Skeletal muscle satellite cell (primary cell): ENCODE results near the gene SYNJ1.

ENCODE experiments used
- H3K27me3 ChIP-seq: 2 replicates; pipeline ENCODE4 v1.7.0; 2013; ENCODE audit warnings: low read length; ENCODE audit not compliant: control insufficient read depth, insufficient read depth
- H3K36me3 ChIP-seq: 2 replicates; pipeline ENCODE4 v1.7.0; 2013; ENCODE audit warnings: mild to moderate bottlenecking, control low read depth, low read length; ENCODE audit not compliant: insufficient read depth
- H3K4me1 ChIP-seq: 2 replicates; pipeline ENCODE4 v1.7.0; 2013; ENCODE audit warnings: low read length; ENCODE audit not compliant: control insufficient read depth, insufficient read depth
- H3K4me2 ChIP-seq: 2 replicates; pipeline ENCODE4 v1.7.0; 2013; ENCODE audit warnings: mild to moderate bottlenecking, low read length
- H3K4me3 ChIP-seq: 2 replicates; pipeline ENCODE4 v1.7.0; 2013; ENCODE audit warnings: low read length
- H3K9ac ChIP-seq: 2 replicates; pipeline ENCODE4 v1.7.0; 2013; ENCODE audit warnings: mild to moderate bottlenecking, low read depth, low read length, moderate library complexity
- H3K9me3 ChIP-seq: replicated peaks from 2 replicates; pipeline ENCODE4 v1.7.0; 2013; ENCODE audit warnings: mild to moderate bottlenecking, control low read depth, low read length

SYNJ1 gene

DNA sequence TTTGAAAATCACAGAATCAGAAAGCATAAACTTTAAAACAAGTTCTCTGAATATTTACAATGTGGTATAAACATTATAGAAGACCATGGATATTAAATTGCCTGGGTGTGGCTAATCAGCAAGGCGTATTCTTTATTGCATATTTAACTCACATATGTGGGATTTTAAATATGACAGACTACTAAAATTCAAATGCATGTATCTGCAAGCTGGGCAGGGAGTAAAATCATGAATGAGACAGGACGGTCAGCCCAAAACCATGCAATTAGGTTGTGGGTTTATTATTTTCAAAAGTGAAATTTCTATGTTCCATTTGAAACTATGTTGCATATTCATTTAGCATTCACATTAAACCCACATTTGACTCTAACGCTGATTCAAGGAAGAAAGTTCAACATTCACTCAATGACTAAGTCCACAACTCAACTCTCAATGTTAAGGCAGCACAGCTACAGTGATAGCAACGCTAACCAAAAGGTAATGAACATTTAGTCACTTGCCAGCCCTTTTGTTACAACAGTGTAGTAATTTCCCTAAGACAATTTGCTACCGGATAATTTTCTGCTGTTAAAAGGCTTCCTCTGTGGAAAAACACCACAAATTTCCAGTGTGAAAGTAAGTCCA is 6.3 kb upstream of the SYNJ1 start:
- Histone ChIP-seq H3K4me1 (no peaks in the 10 kb centered on the region), H3K4me3 (no peak overlapping the region), H3K9ac (no peak overlapping the region), H3K27me3 (no peaks in the 10 kb centered on the region), H3K36me3 (peaks cover 47% of the 10 kb centered on the region), H3K4me2 (no peak overlapping the region), H3K9me3 (no peaks in the 10 kb centered on the region)

DNA sequence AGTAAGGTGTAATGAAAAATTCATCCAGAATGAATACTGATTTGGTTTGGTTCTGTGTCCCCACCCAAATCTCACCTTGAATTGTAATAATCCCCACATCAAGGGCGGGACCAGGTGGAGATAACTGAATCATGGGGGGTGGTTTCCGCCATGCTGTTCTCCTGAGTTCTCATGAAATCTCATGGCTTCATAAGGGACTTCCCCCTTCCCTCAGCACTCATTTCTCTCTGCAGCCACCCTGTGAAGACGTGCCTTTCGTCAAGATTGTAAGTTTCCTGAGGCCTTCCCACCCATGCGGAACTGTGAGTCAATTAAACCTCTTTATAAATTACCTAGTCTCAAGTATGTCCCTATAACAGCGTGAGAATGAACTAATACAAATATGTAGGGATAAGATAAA is 5.5 kb upstream of the SYNJ1 start:
- Histone ChIP-seq H3K4me3 (no peak overlapping the region), H3K9ac (no peak overlapping the region), H3K27me3 (no peaks in the 10 kb centered on the region), H3K4me2 (no peak overlapping the region), H3K36me3 (peaks cover 42% of the 10 kb centered on the region), H3K9me3 (no peaks in the 10 kb centered on the region), H3K4me1 (no peaks in the 10 kb centered on the region)

DNA sequence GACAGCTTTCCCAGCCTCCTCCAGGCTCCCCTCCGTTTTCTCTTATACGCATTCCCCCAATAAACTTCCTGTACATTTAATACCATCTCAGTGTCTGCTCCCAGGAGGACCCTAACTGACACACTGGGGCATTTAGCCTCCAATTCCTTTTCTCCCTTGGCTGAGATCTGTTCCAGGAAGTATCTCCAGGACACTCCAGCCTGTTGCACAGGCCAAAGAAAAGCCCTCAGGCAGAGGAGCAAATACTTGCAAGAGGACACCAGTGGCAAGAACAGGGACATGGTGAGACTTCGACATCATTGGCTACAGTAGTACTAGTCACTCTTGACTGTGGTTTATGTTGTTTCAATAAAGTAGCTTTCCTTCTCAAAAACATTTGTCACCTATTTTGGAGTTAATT is 4.7 kb upstream of the SYNJ1 start:
- H3K27me3 ChIP-seq, result no peaks in the 10 kb centered on the region
- no peak overlapping the region for H3K4me2 ChIP-seq
- H3K9ac ChIP-seq, result no peak overlapping the region
- H3K4me3 ChIP-seq, result no peak overlapping the region
- no peaks in the 10 kb centered on the region for H3K4me1 ChIP-seq
- no peaks in the 10 kb centered on the region for H3K9me3 ChIP-seq
- peaks cover 38% of the 10 kb centered on the region for H3K36me3 ChIP-seq

DNA sequence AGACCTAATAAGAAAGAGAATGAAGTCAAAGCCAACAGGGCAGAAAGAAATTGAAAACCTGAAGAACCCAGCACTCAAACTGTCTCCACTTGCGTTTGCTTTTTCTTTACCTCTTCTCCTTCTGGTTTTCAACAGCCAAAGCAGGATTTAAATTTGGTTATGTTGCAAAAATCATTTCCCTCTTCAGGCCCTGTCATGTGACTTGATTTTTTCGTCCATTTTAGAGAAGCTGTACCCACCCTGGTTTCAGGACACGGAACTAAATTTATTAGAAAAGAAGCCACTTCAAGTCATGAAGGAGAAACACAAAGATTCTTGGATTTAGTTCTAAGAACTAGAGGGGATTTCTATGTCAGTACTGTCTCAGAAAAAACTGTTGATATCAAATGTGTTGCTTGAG is 1.0 kb upstream of the SYNJ1 start:
- H3K4me3 ChIP-seq, result peak overlapping the region; percentile 85
- peaks cover 9% of the 10 kb centered on the region for H3K36me3 ChIP-seq
- H3K4me1 ChIP-seq, result peaks cover 6% of the 10 kb centered on the region
- H3K9me3 ChIP-seq, result no peaks in the 10 kb centered on the region
- H3K9ac ChIP-seq, result no peak overlapping the region
- peak overlapping the region; percentile 81 for H3K4me2 ChIP-seq
- H3K27me3 ChIP-seq, result no peaks in the 10 kb centered on the region

DNA sequence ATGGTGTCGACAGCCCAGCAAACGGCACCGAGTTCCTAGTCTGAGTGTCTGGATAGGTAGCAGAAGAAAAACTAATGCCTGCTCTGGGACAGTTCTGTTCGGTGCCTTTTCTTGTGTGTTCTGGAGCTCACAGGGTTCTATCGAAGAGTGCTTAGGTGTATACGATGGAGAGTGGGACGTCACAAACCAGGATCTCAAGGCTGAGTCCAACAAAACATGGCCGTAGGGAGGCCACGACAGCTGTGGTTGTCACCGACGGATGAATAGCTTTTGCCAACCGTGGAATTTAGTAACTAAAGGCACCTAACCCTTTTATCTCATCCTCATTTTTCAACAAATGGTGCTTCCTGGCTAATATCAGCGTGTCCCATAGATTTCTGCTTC is 635 bp upstream of the SYNJ1 start:
- Histone ChIP-seq H3K4me2 (peak overlapping the region; percentile 81), H3K36me3 (peaks cover 6% of the 10 kb centered on the region), H3K9ac (peak overlapping the region; percentile 90), H3K4me1 (peaks cover 6% of the 10 kb centered on the region), H3K9me3 (no peaks in the 10 kb centered on the region), H3K4me3 (peak overlapping the region; percentile 85), H3K27me3 (no peaks in the 10 kb centered on the region)

DNA sequence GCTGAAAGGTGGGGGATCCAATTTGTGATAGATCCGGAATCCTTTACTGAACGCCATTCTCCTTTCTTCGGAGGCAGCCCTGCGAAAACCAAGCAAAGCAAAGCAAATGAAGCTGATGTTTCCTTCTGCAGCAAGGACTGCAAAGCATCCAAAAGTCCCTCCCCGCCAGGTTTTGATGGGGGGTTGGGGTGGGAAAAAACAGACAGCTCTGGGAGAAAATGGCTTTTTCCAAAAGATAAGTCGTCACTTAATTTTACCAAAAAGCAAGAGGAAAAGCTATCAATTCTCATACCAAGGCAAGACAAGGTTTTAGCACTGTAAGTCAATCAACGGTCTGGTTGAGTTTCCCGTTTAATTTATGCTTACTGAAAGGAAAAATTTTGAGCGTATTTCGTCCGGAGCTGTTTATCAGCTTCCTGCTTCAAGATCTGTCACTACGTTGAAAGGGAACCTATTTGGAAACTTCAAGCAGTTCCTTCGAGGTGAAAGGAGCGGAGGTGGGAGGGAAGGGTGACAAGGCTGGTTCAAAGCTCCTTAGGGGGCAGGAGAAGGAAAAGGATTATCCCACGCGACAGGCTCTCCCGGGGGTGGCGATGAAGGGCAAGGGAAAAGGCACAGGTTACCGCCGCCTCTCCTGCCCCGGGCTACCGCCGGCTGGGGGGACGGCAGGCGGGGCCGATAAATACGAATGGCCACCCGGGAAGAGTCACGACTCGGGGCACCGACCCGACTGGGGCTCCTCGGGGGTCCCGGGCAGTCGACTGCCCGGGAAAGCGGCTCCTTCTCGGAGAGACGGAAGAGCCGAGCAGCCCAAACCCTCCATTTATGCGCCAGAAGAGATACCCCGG is 750 bp downstream of the SYNJ1 start:
- Histone ChIP-seq H3K27me3 (no peaks in the 10 kb centered on the region), H3K4me1 (peaks cover 6% of the 10 kb centered on the region), H3K36me3 (no peaks in the 10 kb centered on the region), H3K4me3 (peak overlapping the region; percentile 85), H3K4me2 (peak overlapping the region; percentile 81), H3K9ac (peak overlapping the region; percentile 90), H3K9me3 (no peaks in the 10 kb centered on the region)

DNA sequence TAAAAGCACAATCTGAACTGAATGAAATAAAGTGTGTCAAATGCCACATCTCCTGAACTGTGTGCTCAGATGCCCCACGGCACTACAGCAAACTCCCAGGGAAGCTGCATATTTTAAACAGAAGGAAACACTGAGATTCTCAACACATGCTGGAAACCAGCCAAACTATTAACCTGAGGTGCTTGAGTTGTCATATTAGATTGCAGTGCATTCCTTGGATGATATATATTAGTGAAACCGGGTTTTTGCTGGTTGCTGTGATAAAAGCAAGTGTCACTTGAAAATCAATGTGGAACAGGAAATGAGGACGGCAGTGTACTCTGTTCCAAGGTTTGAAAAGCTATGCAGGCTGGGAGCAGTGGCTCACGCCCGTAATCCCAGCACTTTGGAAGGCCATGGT is 8.7 kb downstream of the SYNJ1 start:
- Histone ChIP-seq H3K27me3 (no peaks in the 10 kb centered on the region), H3K9ac (no peak overlapping the region), H3K4me2 (no peak overlapping the region), H3K9me3 (no peaks in the 10 kb centered on the region), H3K36me3 (peaks cover 12% of the 10 kb centered on the region), H3K4me3 (no peak overlapping the region), H3K4me1 (no peaks in the 10 kb centered on the region)

DNA sequence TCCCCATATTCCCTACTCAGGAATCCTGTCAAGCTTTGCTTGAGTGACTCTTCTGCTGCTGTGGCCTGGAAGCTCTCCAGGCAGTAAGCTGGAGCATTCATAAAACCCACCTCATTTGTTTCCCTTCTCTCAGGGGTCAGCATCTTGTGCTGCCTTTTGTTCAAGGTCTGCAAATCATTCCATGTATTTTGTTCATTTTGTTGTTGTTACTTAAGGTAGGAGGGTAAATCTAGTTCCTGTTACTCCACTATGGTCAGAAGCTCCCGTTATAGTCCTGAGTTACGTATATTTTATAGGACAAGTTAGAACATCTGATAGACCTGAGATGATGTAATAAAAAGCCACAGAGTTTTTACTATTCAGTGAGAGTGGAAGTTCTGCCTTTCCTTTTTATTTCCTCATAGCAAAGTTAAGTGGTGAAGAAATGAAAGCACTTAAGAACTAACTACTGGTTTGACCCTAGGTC is 9.9 kb downstream of the SYNJ1 start:
- Histone ChIP-seq H3K4me3 (no peak overlapping the region), H3K9me3 (no peaks in the 10 kb centered on the region), H3K27me3 (no peaks in the 10 kb centered on the region), H3K9ac (no peak overlapping the region), H3K4me1 (no peaks in the 10 kb centered on the region), H3K36me3 (peaks cover 12% of the 10 kb centered on the region), H3K4me2 (no peak overlapping the region)

DNA sequence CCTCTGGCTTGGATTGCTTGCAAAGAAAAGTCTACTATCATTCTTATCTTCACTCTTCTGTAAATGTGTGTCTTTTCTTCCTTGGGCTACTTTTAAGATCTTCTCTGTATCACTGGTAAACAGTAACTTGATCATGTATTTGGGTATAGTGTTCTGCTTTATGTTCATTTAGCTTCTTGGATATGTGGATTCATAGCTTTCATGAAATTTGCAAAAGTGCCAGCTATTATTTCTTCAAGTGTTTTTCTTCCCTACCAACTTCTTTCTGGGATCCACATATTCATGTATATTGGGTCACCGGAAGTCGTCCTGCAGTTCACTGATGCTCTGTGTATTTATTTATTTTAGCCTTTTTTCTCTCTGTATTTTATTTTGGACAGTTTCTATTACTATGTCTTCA is 11.3 kb downstream of the SYNJ1 start:
- Histone ChIP-seq H3K27me3 (no peaks in the 10 kb centered on the region), H3K4me2 (no peak overlapping the region), H3K4me1 (no peaks in the 10 kb centered on the region), H3K36me3 (peaks cover 12% of the 10 kb centered on the region), H3K9me3 (no peaks in the 10 kb centered on the region), H3K4me3 (no peak overlapping the region), H3K9ac (no peak overlapping the region)

DNA sequence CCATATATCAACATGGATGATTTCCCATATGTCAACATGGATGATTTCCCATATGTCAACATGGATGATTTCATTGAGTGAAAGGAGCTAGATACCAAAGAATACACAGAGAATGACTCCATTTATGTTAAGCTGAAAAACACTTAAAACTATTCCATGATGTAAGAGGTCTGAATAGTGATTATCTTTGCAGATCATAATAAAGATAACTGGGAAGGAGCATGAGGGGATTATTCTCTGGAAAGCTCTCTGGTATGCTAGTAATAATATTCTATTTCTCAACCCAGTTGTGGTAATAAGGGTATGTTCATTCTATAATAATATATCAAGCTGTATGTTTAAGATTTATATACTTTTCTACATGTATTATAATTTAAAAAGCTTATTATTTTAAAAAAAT is 14.1 kb downstream of the SYNJ1 start:
- Histone ChIP-seq H3K4me1 (no peaks in the 10 kb centered on the region), H3K27me3 (no peaks in the 10 kb centered on the region), H3K4me2 (no peak overlapping the region), H3K9me3 (no peaks in the 10 kb centered on the region), H3K9ac (no peak overlapping the region), H3K4me3 (no peak overlapping the region), H3K36me3 (peaks cover under 1% of the 10 kb centered on the region)

DNA sequence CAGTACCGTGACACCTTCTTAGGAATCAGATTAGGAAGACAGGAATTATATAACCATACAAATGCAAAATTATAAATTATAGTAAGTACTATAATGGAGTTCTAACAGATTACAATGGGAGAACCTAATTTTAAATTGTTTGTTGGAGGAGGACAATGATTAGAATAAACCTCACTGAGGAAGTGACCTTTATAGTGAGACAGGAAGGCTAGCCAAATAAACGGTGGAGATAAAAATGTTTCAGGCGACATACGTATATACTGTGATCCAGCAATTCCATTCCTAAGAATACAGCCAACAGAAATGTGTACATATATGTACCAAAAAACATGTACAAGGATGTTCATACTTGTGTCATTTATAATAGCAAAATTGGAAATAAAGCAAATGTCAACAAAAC is 15.2 kb downstream of the SYNJ1 start:
- no peaks in the 10 kb centered on the region for H3K36me3 ChIP-seq
- no peaks in the 10 kb centered on the region for H3K27me3 ChIP-seq
- no peak overlapping the region for H3K4me2 ChIP-seq
- no peak overlapping the region for H3K9ac ChIP-seq
- no peaks in the 10 kb centered on the region for H3K4me1 ChIP-seq
- H3K4me3 ChIP-seq, result no peak overlapping the region
- H3K9me3 ChIP-seq, result no peaks in the 10 kb centered on the region

DNA sequence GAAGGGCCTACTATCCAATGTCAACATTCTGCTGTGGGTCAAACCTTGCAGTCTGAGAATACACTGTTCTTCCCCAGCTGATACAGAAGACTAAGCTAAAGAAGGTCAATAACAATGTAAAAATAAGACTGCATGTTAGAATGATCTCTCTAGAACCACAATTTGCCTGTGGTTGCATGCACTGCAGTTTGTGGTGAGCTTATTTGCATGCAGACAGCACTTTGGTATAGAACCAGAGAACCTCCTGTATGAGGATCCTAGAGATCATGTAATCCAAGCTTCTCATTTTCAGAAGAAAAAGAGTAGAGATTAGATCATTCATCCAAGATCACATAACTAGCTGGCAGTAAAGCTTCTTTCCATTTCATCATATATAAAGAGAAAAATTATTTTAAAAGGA is 15.8 kb downstream of the SYNJ1 start:
- no peak overlapping the region for H3K4me2 ChIP-seq
- H3K4me1 ChIP-seq, result no peaks in the 10 kb centered on the region
- no peaks in the 10 kb centered on the region for H3K36me3 ChIP-seq
- no peak overlapping the region for H3K4me3 ChIP-seq
- H3K27me3 ChIP-seq, result no peaks in the 10 kb centered on the region
- no peak overlapping the region for H3K9ac ChIP-seq
- no peaks in the 10 kb centered on the region for H3K9me3 ChIP-seq
